AG04450 (cell line): ENCODE measurements around the gene STK32C. TPM values are rescaled to one million over a fixed set of nuclear protein-coding genes. Genes with fewer than 3 reads are reported as not detected.
"Not testable (repeated sequence)": the region's sequence is repeated elsewhere in the genome, so short reads cannot be mapped to it uniquely, and the experiment has no call there.

Experiments used
- CTCF ChIA-PET: fragments of 300-600, 350-600 bp; formaldehyde crosslinking; extraction: SDS; loops from one replicate; lab custom pipeline; 2022; ENCODE audit warnings: antibody characterized with exemption, inconsistent platforms; lab: Charles Lee
- POLR2A ChIA-PET: fragments of 350-600 bp; formaldehyde crosslinking; extraction: SDS; loops from one replicate; lab custom pipeline; 2021; ENCODE audit warnings: antibody characterized with exemption, inconsistent platforms; lab: Yijun Ruan, JAX
- DNase-seq: peaks from one replicate; pipeline ENCODE4 v3.0.0-alpha.2; 2011; ENCODE audit warnings: low read depth, low spot score
- H3K27ac ChIP-seq: one replicate; pipeline ENCODE4 v1.5.1; 2012; ENCODE audit warnings: low read depth, low read length, control low read depth
- H3K27me3 ChIP-seq: one replicate; pipeline ENCODE4 v1.6.0; 2012; ENCODE audit warnings: low read length; ENCODE audit not compliant: control insufficient read depth, insufficient read depth
- H3K4me3 ChIP-seq: 2 replicates; pipeline ENCODE4 v1.5.1; 2011; ENCODE audit warnings: mild to moderate bottlenecking, low read depth, low read length, control low read depth
- H3K9me3 ChIP-seq: 2 replicates; pipeline ENCODE4 v1.5.1; 2012; ENCODE audit warnings: low read length; ENCODE audit not compliant: control insufficient read depth, insufficient read depth
- CTCF ChIP-seq: IDR thresholded peaks from 2 replicates; pipeline ENCODE4 v1.5.1; 2011; ENCODE audit warnings: low read depth, low read length, control low read depth, inconsistent platforms
- polyA plus RNA-seq: library from polyadenylated mRNA; depleted of rRNA; stranded (reverse); fragments of >200 nt; gene quantifications from 2 replicates; pipeline ENCODE4 v1.2.3, GENCODE V29; 2011

STK32C gene
- polyA plus RNA-seq, 1 experiment: 5.3 TPM

GRCh38 chr10:132321726-132322125 is 14.0 kb upstream of the STK32C start:
- peaks cover 8% of the 10 kb centered on the region; the same call in 1 of the 2 replicates for H3K9me3 ChIP-seq
- H3K4me3 ChIP-seq: no peak overlapping the region
- no peak overlapping the region for H3K27ac ChIP-seq
- CTCF ChIA-PET: no interaction called here
- no peak for TF ChIP-seq CTCF
- H3K27me3 ChIP-seq: no peaks in the 10 kb centered on the region
- DNase-seq: no peak
- POLR2A ChIA-PET: no interaction called here

DNA sequence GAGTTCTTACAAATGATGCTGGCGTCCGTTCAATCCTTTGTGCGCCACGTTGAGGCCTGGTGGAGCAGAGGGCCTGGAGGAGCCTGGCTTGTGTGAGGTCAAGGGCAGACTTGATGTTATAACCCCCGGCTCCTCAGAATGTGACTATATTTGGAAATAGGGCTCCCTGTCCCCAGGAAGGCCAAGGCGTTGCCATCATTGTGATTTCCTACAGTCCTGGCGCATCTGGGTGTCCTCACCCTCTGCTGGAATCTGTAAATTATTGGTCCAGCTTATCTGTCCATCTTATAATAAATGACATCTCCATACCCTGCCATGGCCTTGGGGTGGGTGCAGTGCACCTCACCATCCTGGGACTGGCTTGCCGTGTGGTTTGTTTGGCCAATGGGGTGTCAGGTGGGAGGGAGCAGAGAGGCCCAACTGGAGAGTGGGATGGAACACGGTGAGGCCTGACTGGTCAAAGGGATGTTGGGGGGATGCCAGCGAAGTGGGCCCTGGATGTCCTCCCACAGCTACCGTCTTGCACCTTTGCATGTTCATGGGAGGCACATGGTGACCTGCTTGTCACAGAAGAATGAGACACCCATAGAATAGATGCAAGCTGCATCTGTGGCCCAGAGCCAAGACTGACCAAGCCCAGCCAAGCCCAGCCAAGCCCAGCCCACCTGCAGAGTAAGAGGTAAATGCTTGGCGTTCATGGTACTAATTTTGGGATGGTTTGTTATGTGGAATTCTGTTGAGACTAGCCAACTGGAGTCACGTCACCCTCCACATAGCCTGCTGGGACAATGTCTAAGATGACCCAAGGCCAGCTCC is 13.1 kb upstream of the STK32C start:
- Histone ChIP-seq H3K4me3 (no peak overlapping the region), H3K9me3 (peaks cover 7% of the 10 kb centered on the region; the same call in 1 of the 2 replicates), H3K27me3 (no peaks in the 10 kb centered on the region), H3K27ac (peak overlapping the region; percentile 73)
- no peak for TF ChIP-seq CTCF
- ChIA-PET CTCF (interaction anchor here (1.1 kb wide), 1 partner anchor 97 kb away, joined by 3 read pairs; no protein-coding TSS in a partner anchor), POLR2A (no interaction called here)
- DNase-seq: no peak

DNA sequence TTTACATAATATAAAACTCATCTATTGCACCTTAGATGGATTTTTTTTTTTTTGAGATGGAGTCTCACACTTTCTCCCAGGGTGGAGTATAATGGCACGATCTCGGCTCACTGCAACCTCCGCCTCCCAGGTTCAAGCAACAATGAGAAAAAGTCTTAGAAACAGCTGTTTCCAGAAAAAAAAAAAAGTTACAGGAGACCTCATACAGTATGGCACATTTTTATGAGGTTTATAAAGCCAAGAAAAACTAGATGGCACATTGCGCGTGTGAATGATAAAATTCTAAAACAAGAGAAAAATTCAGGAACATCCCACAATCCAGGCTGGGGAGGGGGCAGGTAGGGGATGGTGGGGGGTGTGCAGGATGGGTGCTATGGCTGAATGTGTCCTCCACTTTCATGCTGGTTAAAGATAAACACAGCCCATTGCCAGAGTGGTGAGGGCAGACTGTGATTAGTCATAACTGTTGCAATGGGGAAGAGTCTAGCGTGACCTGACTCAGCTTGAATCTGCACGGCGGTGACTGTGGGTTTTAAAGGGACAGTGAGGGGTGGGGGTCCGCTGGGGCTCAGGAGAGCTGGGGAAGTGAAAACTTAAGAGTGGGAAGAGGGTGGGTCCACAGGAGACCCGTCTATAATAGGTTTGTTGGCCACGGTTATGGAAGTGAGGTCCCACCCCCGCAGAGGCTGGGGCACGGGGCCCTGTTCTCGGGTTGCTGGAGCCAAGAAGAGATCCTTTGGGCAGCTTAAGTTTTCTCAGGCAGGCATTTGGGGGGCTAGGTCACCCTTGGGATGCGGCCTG is 12.3 kb upstream of the STK32C start:
- H3K9me3 ChIP-seq: no peaks in the 10 kb centered on the region
- ChIA-PET POLR2A (interaction anchor here (0.6 kb wide), 1 partner anchor 23 kb away, joined by 3 read pairs; no protein-coding TSS in a partner anchor), CTCF (interaction anchor here (0.7 to 1.1 kb wide), 2 partner anchors 96 to 776 kb away, joined by 3 to 4 read pairs; no protein-coding TSS in a partner anchor)
- no peak overlapping the region for H3K4me3 ChIP-seq
- no peaks in the 10 kb centered on the region for H3K27me3 ChIP-seq
- peak; percentile 67 for DNase-seq
- H3K27ac ChIP-seq: peak overlapping the region; percentile 73
- no peak for TF ChIP-seq CTCF

DNA sequence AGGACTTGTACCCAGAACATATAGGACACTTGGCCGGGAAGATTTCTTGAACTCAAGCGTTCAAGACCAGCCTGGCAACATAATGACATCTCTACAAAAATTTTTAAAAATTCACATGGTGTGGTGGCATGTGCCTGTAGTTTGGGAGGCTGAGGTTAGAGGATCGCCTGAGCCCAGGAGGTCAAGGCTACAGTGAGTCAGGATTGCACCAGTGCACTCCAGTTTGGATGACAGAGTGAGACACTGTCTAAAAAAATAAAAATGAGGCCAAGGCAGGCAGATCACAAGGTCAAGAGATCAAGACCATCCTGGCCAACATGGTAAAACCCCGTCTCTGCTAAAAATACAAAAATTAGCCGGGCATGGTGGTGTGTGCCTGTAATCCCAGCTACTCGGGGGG is 9.7 kb upstream of the STK32C start:
- H3K4me3 ChIP-seq, H3K27ac ChIP-seq, H3K27me3 ChIP-seq, H3K9me3 ChIP-seq, POLR2A ChIA-PET, DNase-seq, CTCF ChIA-PET: not testable (repeated sequence)

- no peak for DNase-seq
- no peaks in the 10 kb centered on the region for H3K27me3 ChIP-seq
- H3K27ac ChIP-seq: no peak overlapping the region
- ChIA-PET CTCF (no interaction called here), POLR2A (no interaction called here)
- no peak for TF ChIP-seq CTCF
- no peak overlapping the region for H3K4me3 ChIP-seq
- H3K9me3 ChIP-seq: peaks cover 4% of the 10 kb centered on the region
Observed at GRCh38 chr10:132316133-132316532, 8.4 kb upstream of the STK32C start.

DNA sequence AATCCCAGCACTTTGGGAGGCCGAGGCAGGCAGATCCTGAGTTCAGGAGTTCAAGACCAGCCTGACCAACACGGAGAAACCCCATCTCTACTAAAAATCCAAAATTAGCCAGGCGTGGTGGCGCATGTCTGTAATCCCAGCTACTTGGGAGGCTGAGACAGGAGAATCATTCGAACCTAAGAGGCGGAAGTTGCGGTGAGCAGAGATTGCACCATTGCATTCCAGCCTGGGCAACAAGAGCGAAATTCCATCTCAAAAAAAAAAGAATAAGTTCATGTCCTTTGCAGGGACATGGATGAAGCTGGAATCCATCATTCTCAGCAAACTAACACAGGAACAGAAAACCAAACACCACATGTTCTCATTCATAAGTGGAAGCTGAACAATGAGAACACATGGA is 7.1 kb upstream of the STK32C start:
- H3K9me3 ChIP-seq, H3K27ac ChIP-seq, POLR2A ChIA-PET, DNase-seq, CTCF ChIA-PET, H3K27me3 ChIP-seq, H3K4me3 ChIP-seq: not testable (repeated sequence)
